K562 (cell line): ENCODE results near the gene OGFR. TPM values are rescaled to one million over a fixed set of nuclear protein-coding genes. Genes with fewer than 3 reads are reported as not detected.

ENCODE experiments used
- ATAC-seq: fragments of 200-7000 bp; cut with Tn5 transposase; 3 replicates; pipeline ENCODE4 v1.9.1; 2020; ENCODE audit warnings: moderate library complexity
- BruUV-seq: library from RNA; stranded (reverse); fragments of 400-500 nt; replicated peaks from 2 replicates; lab custom pipeline; 2021; lab: Mats Ljungman, UMichigan
- CTCF ChIA-PET: fragments of 300-600 bp; formaldehyde crosslinking; extraction: SDS; loops from one replicate; lab custom pipeline; 2021; ENCODE audit warnings: low intra/inter-chr PET ratio; lab: Yijun Ruan, JAX
- POLR2A ChIA-PET: fragments of 300-600, 350-650 bp; sonication (Branson Sonifier 250); formaldehyde crosslinking; extraction: SDS; loops from one replicate; lab custom pipeline; 2021; ENCODE audit warnings: antibody characterized with exemption, inconsistent platforms; lab: Yijun Ruan, JAX
- DNase-seq, 4 experiments: peaks; one replicate each; pipeline versions ENCODE4 v3.0.0 to v3.0.0-alpha.2; 2011 to 2018; ENCODE audit warnings: low spot score in 3 of 4, mixed read lengths in 3 of 4; ENCODE audit errors: extremely low read depth in 1 of 4
- FAIRE-seq: peaks from 2 replicates; lab custom pipeline; 2011; peaks lifted over from hg19 to GRCh38; lab: Jason Lieb, UNC
- H2AFZ ChIP-seq: 2 replicates; pipeline ENCODE4 v1.6.0; 2011; ENCODE audit warnings: low read depth, low read length, control low read depth, inconsistent platforms
- H3K27ac ChIP-seq: fragments of 200-600 bp; 3 replicates; pipeline ENCODE4 v1.8.0; 2011; ENCODE audit warnings: low read depth, mild to moderate bottlenecking, control low read depth, inconsistent platforms, low read length, moderate library complexity, mixed read lengths; ENCODE audit errors: extremely low read depth
- H3K27me3 ChIP-seq, 2 experiments: fragments of 300-600 bp in 1 of 2; 2 replicates in 1 of 2; 3 replicates in 1 of 2; pipeline versions ENCODE4 v1.6.0 to v1.8.0; 2011; ENCODE audit warnings: inconsistent platforms in 2 of 2, low read length in 2 of 2, mild to moderate bottlenecking in 1 of 2, mixed read lengths in 1 of 2, moderate library complexity in 1 of 2; ENCODE audit not compliant: control insufficient read depth in 2 of 2, insufficient read depth in 2 of 2
- H3K36me3 ChIP-seq: fragments of 300-600 bp; 3 replicates; pipeline ENCODE4 v1.8.0; 2011; ENCODE audit warnings: mild to moderate bottlenecking, low read length, inconsistent platforms; ENCODE audit not compliant: control insufficient read depth, insufficient read depth
- H3K4me1 ChIP-seq, 2 experiments: fragments of 200-600 bp in 1 of 2; replicated peaks in 1 of 2; 2 replicates in 1 of 2; 3 replicates in 1 of 2; pipeline versions ENCODE4 v1.5.1 to v1.8.0; 2011; ENCODE audit warnings: inconsistent platforms in 2 of 2, low read length in 2 of 2, mild to moderate bottlenecking in 1 of 2, mixed read lengths in 1 of 2, moderate library complexity in 1 of 2; ENCODE audit not compliant: control insufficient read depth in 2 of 2, insufficient read depth in 2 of 2
- H3K4me2 ChIP-seq: 2 replicates; pipeline ENCODE4 v1.6.1; 2011; ENCODE audit warnings: low read length, control low read depth, inconsistent platforms, mixed read lengths; ENCODE audit not compliant: insufficient read depth
- H3K4me3 ChIP-seq: fragments of 200-600 bp; sonication (generic), shearing (Covaris generic); 2 replicates; pipeline ENCODE4 v1.5.1; 2016; ENCODE audit warnings: control low read depth, inconsistent platforms
- H3K79me2 ChIP-seq: fragments of 200-600 bp; 3 replicates; pipeline ENCODE4 v1.8.0; 2011; ENCODE audit warnings: low read length, inconsistent platforms; ENCODE audit not compliant: control insufficient read depth, insufficient read depth
- H3K9ac ChIP-seq, 2 experiments: 2 replicates each; pipeline versions ENCODE4 v1.6.0 to v1.6.1; 2011; ENCODE audit warnings: low read depth in 2 of 2, low read length in 2 of 2, control low read depth in 1 of 2, inconsistent platforms in 1 of 2, mild to moderate bottlenecking in 1 of 2, mixed read lengths in 1 of 2; ENCODE audit not compliant: insufficient read depth in 1 of 2
- H3K9me1 ChIP-seq: one replicate; pipeline ENCODE4 v1.6.0; 2011; ENCODE audit warnings: inconsistent platforms, mild to moderate bottlenecking, low read length, moderate library complexity; ENCODE audit not compliant: control insufficient read depth, insufficient read depth
- H3K9me3 ChIP-seq: replicated peaks from 2 replicates; pipeline ENCODE4 v1.5.1; 2011; ENCODE audit warnings: low read depth, low read length, inconsistent platforms; ENCODE audit not compliant: control insufficient read depth, insufficient read depth
- H4K20me1 ChIP-seq: replicated peaks from 2 replicates; pipeline ENCODE4 v1.6.1; 2011; ENCODE audit warnings: low read length, inconsistent platforms, mixed read lengths; ENCODE audit not compliant: control insufficient read depth, insufficient read depth
- CTBP1 ChIP-seq: fragments of 450-650 bp; IDR thresholded peaks from 2 replicates; pipeline ENCODE4 v1.6.1; 2016; ENCODE audit warnings: borderline replicate concordance
- FOSL1 ChIP-seq: fragments of 200-800 bp; sonication (Bioruptor generic); conservative IDR thresholded peaks from 2 replicates; pipeline ENCODE4 v1.6.1; 2016; ENCODE audit warnings: missing genetic modification characterization, missing compliant biosample characterization
- GATA2 ChIP-seq: sonication (generic); formaldehyde crosslinking; IDR thresholded peaks from 2 replicates; pipeline ENCODE4 v1.4.0; 2020; ENCODE audit warnings: mild to moderate bottlenecking, missing genetic modification reagents
- HMBOX1 ChIP-seq: sonication (generic); IDR thresholded peaks from 2 replicates; pipeline ENCODE4 v1.6.1; 2016
- HNRNPK ChIP-seq: fragments of 200-400 bp; formaldehyde crosslinking; IDR thresholded peaks from one replicate; pipeline ENCODE4 v1.6.1; 2018; ENCODE audit warnings: mild to moderate bottlenecking, low read depth, low read length; ENCODE audit not compliant: poor library complexity, severe bottlenecking
- RAD51 ChIP-seq: fragments of 450-650 bp; IDR thresholded peaks from 2 replicates; pipeline ENCODE4 v1.7.1; 2016; ENCODE audit warnings: low read depth, mild to moderate bottlenecking, borderline replicate concordance
- TBP ChIP-seq: optimal IDR thresholded peaks from 2 replicates; pipeline ENCODE3; 2011; ENCODE audit warnings: low read depth, low read length, improper control_type of control experiment
- ZBTB12 ChIP-seq: fragments of 250-450 bp; sonication (Bioruptor Pico); IDR thresholded peaks from 2 replicates; pipeline ENCODE4 v1.4.0; 2020
- ZNF445 ChIP-seq: fragments of 250-450 bp; sonication (Bioruptor Pico); IDR thresholded peaks from 2 replicates; pipeline ENCODE4 v1.4.0; 2020; ENCODE audit warnings: low read depth, mild to moderate bottlenecking, moderate library complexity
- WGBS: fragments of 100-300 bp; shearing (Covaris generic); methylation state at CpG from one replicate; pipeline ENCODE4 v1.1.6; 2016; ENCODE audit warnings: low coverage, mixed read lengths; ENCODE audit not compliant: insufficient coverage; ENCODE audit errors: missing lambda C conversion rate; 5-methylcytosine and 5-hydroxymethylcytosine counted together
- in situ Hi-C: fragments of 300-500 bp; cut with MboI; formaldehyde crosslinking; loops from 4 replicates; pipeline ENCODE4 v1.15.0; 2018; ENCODE audit warnings: inconsistent platforms, mixed read lengths
- intact Hi-C: fragments of 100-400 bp; cut with micrococcal nuclease; formaldehyde crosslinking; loops from 2 replicates; pipeline ENCODE4 v1.14.2; 2022
- polyA plus RNA-seq, 8 experiments: library from polyadenylated mRNA; depleted of rRNA in 4 of 8; stranded (reverse) in 5 of 8; unstranded in 3 of 8; fragments of >200 nt; fragmentation: Nextera tagmentation in 2 of 8; fragmentation: Illumina TruSeq in 1 of 8; extraction: Ambion mirVana in 2 of 8; extraction: Trizol in 1 of 8; gene quantifications; 2 replicates each; pipeline versions ENCODE4 v1.2.1 to v1.2.3, GENCODE V29; 2011 to 2014; ENCODE audit warnings: inconsistent platforms in 1 of 8, missing spikeins in 1 of 8
- total RNA-seq, 7 experiments: library from RNA; depleted of rRNA in 6 of 7; stranded (reverse); fragments of >200 nt in 6 of 7; fragmentation: Illumina TruSeq in 2 of 7; extraction: Trizol in 2 of 7; gene quantifications; 2 replicates each; pipeline versions ENCODE4 v1.2.1 to v1.2.3, GENCODE V29; 2011 to 2021; ENCODE audit warnings: low replicate concordance in 1 of 7
- TF ChIP-seq, protein P1 (sequence below): fragments of 250-450 bp; sonication (Bioruptor Pico); IDR thresholded peaks from 2 replicates; pipeline ENCODE4 v1.8.0; 2021; ENCODE audit warnings: moderate library complexity, mild to moderate bottlenecking, inconsistent platforms

The OGFR gene
- total and polyA plus RNA-seq, 9 of the 15 experiments (the other 6 are each of a cell fraction or from before 2014, with no cell fraction given), result 0.39 to 56.3 (median 17.5) TPM

DNA sequence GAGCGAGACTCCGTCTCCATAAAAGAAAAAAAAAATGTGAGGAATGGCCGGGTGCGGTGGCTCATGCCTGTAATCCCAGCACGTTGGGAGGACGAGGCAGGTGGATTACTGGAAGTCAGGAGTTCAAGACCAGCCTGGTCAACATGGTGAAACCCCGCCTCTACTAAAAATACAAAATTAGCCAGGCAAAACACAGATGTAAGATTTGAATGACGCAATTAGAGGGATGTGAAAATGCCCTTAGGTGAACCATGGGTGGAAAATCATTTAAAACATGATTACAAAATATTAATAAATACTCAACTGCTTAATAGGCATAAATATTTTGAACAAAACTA is 33.1 kb downstream of the OGFR start:
- BruUV-seq, result no TSS peak
- Histone ChIP-seq H3K9ac (peak overlapping the region in 1 of 2 experiments; percentile 78; a peak in 2 of 4 replicates), H3K4me1 (peaks cover 9 to 44% of the 10 kb centered on the region in 2 experiments), H3K4me2 (no peak overlapping the region), H3K9me1 (no peaks in the 10 kb centered on the region), H3K27me3 (peaks cover 0 to 9% of the 10 kb centered on the region in 2 experiments; a peak in 2 of 5 replicates), H3K27ac (no peak overlapping the region), H2AFZ (no peak overlapping the region), H4K20me1 (no peaks in the 10 kb centered on the region), H3K9me3 (no peaks in the 10 kb centered on the region), H3K36me3 (no peaks in the 10 kb centered on the region), H3K79me2 (no peaks in the 10 kb centered on the region), H3K4me3 (no peak overlapping the region)
- FAIRE-seq, result no peak
- intact Hi-C loops (no loop called here), in situ Hi-C loops (no loop called here)
- POLR2A ChIA-PET, result no interaction called here
- CTCF ChIA-PET, result no interaction called here
- TF ChIP-seq CTBP1 (no peak), ZNF445 (no peak)
- 58% methylated on average over 6 of the region's 8 CpGs for WGBS
- ATAC-seq, result no peak
- DNase-seq, result no peak

- DNase-seq (no peak), FAIRE-seq (no peak), ATAC-seq (peak; percentile 64)
- Histone ChIP-seq H3K9ac (peak overlapping the region in 1 of 2 experiments; percentile 78; a peak in 2 of 4 replicates), H3K36me3 (no peaks in the 10 kb centered on the region), H3K79me2 (no peaks in the 10 kb centered on the region), H3K4me1 (peaks cover 6 to 38% of the 10 kb centered on the region in 2 experiments; a peak in 4 of 5 replicates), H3K27me3 (peaks cover 0 to 9% of the 10 kb centered on the region in 2 experiments; a peak in 2 of 5 replicates), H3K4me3 (no peak overlapping the region), H2AFZ (peak overlapping the region; percentile 49; the same call in 1 of the 2 replicates), H3K9me1 (no peaks in the 10 kb centered on the region), H3K4me2 (no peak overlapping the region), H3K27ac (no peak overlapping the region), H3K9me3 (no peaks in the 10 kb centered on the region), H4K20me1 (no peaks in the 10 kb centered on the region)
- CTCF ChIA-PET, result no interaction called here
- intact Hi-C loops, result no loop called here
- WGBS, result 34% methylated on average over 25 of the region's 27 CpGs
- POLR2A ChIA-PET, result interaction anchor here (0.7 kb wide), 1 partner anchor 951 kb away, joined by 3 read pairs; no protein-coding TSS in a partner anchor
- BruUV-seq, result no TSS peak
- in situ Hi-C loops, result no loop called here
- no peak for TF ChIP-seq HMBOX1
- no peak for TF ChIP-seq ZBTB12
- no peak for TF ChIP-seq HNRNPK
- no peak for TF ChIP-seq GATA2 (CRISPR knock-in tag)
- no peak for TF ChIP-seq FOSL1 (tag)
- TF ChIP-seq TBP, result no peak
- TF ChIP-seq, protein P1, sequence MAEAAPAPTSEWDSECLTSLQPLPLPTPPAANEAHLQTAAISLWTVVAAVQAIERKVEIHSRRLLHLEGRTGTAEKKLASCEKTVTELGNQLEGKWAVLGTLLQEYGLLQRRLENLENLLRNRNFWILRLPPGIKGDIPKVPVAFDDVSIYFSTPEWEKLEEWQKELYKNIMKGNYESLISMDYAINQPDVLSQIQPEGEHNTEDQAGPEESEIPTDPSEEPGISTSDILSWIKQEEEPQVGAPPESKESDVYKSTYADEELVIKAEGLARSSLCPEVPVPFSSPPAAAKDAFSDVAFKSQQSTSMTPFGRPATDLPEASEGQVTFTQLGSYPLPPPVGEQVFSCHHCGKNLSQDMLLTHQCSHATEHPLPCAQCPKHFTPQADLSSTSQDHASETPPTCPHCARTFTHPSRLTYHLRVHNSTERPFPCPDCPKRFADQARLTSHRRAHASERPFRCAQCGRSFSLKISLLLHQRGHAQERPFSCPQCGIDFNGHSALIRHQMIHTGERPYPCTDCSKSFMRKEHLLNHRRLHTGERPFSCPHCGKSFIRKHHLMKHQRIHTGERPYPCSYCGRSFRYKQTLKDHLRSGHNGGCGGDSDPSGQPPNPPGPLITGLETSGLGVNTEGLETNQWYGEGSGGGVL, result no peak
- no peak for TF ChIP-seq RAD51
Observed at GRCh38 chr20:62838128-62838891, 33.7 kb downstream of the OGFR start.
